Hepatocyte (in vitro differentiated cells): ENCODE data around the gene LGR5. TPM values are rescaled to one million over a fixed set of nuclear protein-coding genes. Genes with fewer than 3 reads are reported as not detected.

Source experiments
- DNase-seq: peaks from one replicate; pipeline ENCODE4 v3.0.0-alpha.2; 2016; ENCODE audit warnings: low spot score
- H2AFZ ChIP-seq: fragments of 200-600 bp; sonication (generic); 2 replicates; pipeline ENCODE4 v1.6.0; 2016; ENCODE audit warnings: antibody characterized with exemption, mild to moderate bottlenecking
- H3K27ac ChIP-seq: fragments of 200-600 bp; sonication (generic); 2 replicates; pipeline ENCODE4 v1.5.1; 2016; ENCODE audit warnings: mild to moderate bottlenecking
- H3K27me3 ChIP-seq: fragments of 200-600 bp; sonication (generic); 2 replicates; pipeline ENCODE4 v1.6.1; 2016
- H3K36me3 ChIP-seq: fragments of 200-600 bp; sonication (generic); replicated peaks from 2 replicates; pipeline ENCODE4 v1.5.1; 2016; ENCODE audit warnings: low read depth; ENCODE audit not compliant: insufficient read depth
- H3K4me1 ChIP-seq: fragments of 200-600 bp; sonication (generic); 2 replicates; pipeline ENCODE4 v1.5.1; 2016; ENCODE audit warnings: mild to moderate bottlenecking, moderate library complexity; ENCODE audit not compliant: insufficient read depth
- H3K4me2 ChIP-seq: fragments of 200-600 bp; sonication (generic); 2 replicates; pipeline ENCODE4 v1.6.0; 2016
- H3K4me3 ChIP-seq: fragments of 200-600 bp; sonication (generic); 2 replicates; pipeline ENCODE4 v1.5.1; 2016; ENCODE audit warnings: mild to moderate bottlenecking
- H3K79me2 ChIP-seq: fragments of 200-600 bp; sonication (generic); 2 replicates; pipeline ENCODE4 v1.6.0; 2017; ENCODE audit warnings: mild to moderate bottlenecking
- H3K9me2 ChIP-seq: fragments of 200-600 bp; sonication (generic); replicated peaks from 2 replicates; pipeline ENCODE4 v1.6.0; 2017; ENCODE audit warnings: mild to moderate bottlenecking; ENCODE audit not compliant: insufficient read depth
- H3K9me3 ChIP-seq: fragments of 200-600 bp; sonication (generic); 2 replicates; pipeline ENCODE4 v1.5.1; 2016; ENCODE audit warnings: low read depth, mild to moderate bottlenecking
- H4K20me1 ChIP-seq: fragments of 200-600 bp; sonication (generic); 2 replicates; pipeline ENCODE4 v1.6.0; 2016; ENCODE audit warnings: mild to moderate bottlenecking; ENCODE audit not compliant: insufficient read depth, poor library complexity, severe bottlenecking
- EZH2 ChIP-seq: fragments of 200-600 bp; sonication (generic); IDR thresholded peaks from 2 replicates; pipeline ENCODE4 v1.6.1; 2016; ENCODE audit warnings: antibody characterized with exemption, mild to moderate bottlenecking, borderline replicate concordance
- EZH2phosphoT487 ChIP-seq: fragments of 200-600 bp; sonication (generic); IDR thresholded peaks from one replicate; pipeline ENCODE4 v1.6.1; 2018; ENCODE audit warnings: antibody characterized with exemption, mild to moderate bottlenecking, low read depth, moderate library complexity; ENCODE audit not compliant: unreplicated experiment, severe bottlenecking
- WGBS: methylation state at CpG from one replicate; pipeline ENCODE4 v1.1.6; 2016; ENCODE audit warnings: low lambda C conversion rate; ENCODE audit errors: missing lambda C conversion rate; 5-methylcytosine and 5-hydroxymethylcytosine counted together
- polyA plus RNA-seq: library from polyadenylated mRNA; unstranded; fragments of >200 nt; fragmentation: Nextera tagmentation; extraction: Ambion mirVana; gene quantifications from 2 replicates; pipeline ENCODE4 v1.2.1, GENCODE V29; 2016
- total RNA-seq: library from RNA; depleted of rRNA; stranded (reverse); fragments of >200 nt; gene quantifications from 2 replicates; pipeline ENCODE4 v1.2.3, GENCODE V29; 2014
- TF ChIP-seq, protein P1 (sequence below): fragments of 200-600 bp; sonication (generic); IDR thresholded peaks from 2 replicates; pipeline ENCODE4 v1.5.1; 2016; ENCODE audit warnings: antibody characterized with exemption, mild to moderate bottlenecking; ENCODE audit not compliant: poor library complexity

Gene LGR5
- total and polyA plus RNA-seq, 2 experiments from 2014 or later: 4.4 to 5.7 TPM

DNA sequence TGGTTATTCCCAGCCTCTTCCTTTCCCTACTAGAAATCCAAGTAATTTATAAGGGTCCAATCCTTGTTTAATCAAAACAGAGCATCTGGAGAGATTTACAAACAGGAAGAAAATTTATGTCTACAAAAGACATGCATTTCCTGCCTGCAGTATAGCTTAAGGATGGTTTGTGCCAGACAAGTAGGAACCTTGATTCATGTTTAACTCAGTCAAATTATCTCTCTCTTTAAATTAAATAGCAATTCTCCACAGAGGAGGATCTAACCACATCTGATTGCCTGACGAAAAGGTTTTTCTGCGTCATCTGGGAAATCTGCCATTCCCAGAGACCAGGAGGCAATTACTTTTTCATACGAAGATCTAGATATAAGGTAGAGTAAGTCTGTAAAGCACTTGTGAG lies 118.8 kb downstream of the LGR5 start:
- no peak overlapping the region for H3K4me2 ChIP-seq
- no peaks in the 10 kb centered on the region for H4K20me1 ChIP-seq
- H3K9me2 ChIP-seq: no peaks in the 10 kb centered on the region
- DNase-seq: no peak
- H3K4me3 ChIP-seq: no peak overlapping the region
- 41% methylated on average over 3 of the region's 3 CpGs for WGBS
- no peaks in the 10 kb centered on the region for H3K27me3 ChIP-seq
- H3K79me2 ChIP-seq: no peaks in the 10 kb centered on the region
- TF ChIP-seq EZH2: no peak
- TF ChIP-seq, protein P1, sequence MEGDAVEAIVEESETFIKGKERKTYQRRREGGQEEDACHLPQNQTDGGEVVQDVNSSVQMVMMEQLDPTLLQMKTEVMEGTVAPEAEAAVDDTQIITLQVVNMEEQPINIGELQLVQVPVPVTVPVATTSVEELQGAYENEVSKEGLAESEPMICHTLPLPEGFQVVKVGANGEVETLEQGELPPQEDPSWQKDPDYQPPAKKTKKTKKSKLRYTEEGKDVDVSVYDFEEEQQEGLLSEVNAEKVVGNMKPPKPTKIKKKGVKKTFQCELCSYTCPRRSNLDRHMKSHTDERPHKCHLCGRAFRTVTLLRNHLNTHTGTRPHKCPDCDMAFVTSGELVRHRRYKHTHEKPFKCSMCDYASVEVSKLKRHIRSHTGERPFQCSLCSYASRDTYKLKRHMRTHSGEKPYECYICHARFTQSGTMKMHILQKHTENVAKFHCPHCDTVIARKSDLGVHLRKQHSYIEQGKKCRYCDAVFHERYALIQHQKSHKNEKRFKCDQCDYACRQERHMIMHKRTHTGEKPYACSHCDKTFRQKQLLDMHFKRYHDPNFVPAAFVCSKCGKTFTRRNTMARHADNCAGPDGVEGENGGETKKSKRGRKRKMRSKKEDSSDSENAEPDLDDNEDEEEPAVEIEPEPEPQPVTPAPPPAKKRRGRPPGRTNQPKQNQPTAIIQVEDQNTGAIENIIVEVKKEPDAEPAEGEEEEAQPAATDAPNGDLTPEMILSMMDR: no peak
- no peak for TF ChIP-seq EZH2phosphoT487
- no peaks in the 10 kb centered on the region for H3K4me1 ChIP-seq
- no peak overlapping the region for H3K27ac ChIP-seq
- H3K9me3 ChIP-seq: no peaks in the 10 kb centered on the region
- no peaks in the 10 kb centered on the region for H3K36me3 ChIP-seq
- H2AFZ ChIP-seq: no peak overlapping the region

DNA sequence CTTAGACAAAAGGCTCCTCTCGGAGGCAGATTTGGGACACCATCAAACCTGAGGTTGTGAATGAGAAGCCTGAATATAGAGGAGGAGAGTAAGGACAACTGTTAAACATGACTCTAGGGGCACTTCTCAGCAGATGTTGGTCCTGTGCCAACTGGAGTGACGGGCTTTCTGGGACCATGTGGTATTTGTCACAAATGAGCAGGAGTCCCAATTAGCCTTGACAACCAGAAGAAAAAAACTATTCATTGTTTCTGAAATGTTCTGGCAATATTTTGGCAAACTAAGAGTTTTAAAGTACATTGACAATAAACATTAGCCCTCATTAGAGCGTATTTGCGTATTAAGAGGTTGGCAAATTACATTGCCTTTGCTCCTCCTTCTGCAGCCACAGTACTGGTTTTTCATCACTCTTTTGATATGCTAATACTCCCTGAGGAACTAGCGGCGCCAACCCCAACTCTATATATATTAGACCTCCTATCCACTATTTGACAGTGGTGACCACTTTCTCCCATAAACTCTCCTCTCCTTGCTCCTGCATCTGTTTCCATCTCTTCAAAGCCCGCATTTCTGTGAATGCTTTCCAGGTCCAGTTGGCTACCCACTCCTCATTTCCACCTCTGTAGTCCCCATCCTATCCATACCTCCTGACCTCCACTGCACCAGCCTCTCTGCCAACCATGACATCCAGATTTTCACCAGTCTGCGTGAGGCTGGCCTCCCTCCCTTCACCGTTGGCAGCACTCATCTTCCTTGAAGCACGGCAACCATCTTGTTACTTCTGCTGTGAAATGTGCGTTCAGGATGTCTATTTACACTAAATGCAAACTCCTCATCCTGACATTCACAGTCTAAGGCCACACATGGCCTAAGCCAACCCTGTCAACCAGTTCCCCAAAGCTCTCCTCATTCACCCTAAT lies 123.3 kb downstream of the LGR5 start:
- WGBS: 77% methylated on average over 11 of the region's 11 CpGs
- no peak for DNase-seq
- H2AFZ ChIP-seq: no peak overlapping the region
- no peaks in the 10 kb centered on the region for H3K27me3 ChIP-seq
- no peaks in the 10 kb centered on the region for H3K36me3 ChIP-seq
- no peaks in the 10 kb centered on the region for H4K20me1 ChIP-seq
- H3K4me2 ChIP-seq: no peak overlapping the region
- no peaks in the 10 kb centered on the region for H3K79me2 ChIP-seq
- H3K9me3 ChIP-seq: no peaks in the 10 kb centered on the region
- no peak overlapping the region for H3K4me3 ChIP-seq
- peaks cover 7% of the 10 kb centered on the region for H3K4me1 ChIP-seq
- TF ChIP-seq EZH2phosphoT487: no peak
- TF ChIP-seq, protein P1: no peak
- TF ChIP-seq EZH2: no peak
- H3K27ac ChIP-seq: no peak overlapping the region
- no peaks in the 10 kb centered on the region for H3K9me2 ChIP-seq

DNA sequence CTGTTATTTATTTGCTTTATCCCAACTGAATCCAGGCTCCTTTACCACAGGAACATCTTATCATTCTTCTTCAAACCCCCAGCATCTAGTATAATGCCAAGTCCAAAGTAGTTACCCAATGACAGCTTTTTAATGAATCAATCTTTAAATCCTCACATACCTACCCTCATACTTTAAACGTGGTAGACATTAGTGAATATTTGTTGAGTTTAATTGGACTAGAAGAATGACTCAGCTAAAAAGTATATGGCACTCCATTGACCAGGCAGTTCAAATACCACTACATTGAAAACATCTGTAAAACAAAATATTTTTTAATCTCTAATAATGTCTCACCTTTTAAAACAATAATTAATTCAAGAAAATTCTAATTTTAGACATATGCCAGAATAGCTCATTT lies 125.9 kb downstream of the LGR5 start:
- Histone ChIP-seq H3K4me2 (no peak overlapping the region), H3K36me3 (no peaks in the 10 kb centered on the region), H3K9me3 (no peaks in the 10 kb centered on the region), H4K20me1 (no peaks in the 10 kb centered on the region), H3K4me3 (no peak overlapping the region), H3K4me1 (peaks cover 7% of the 10 kb centered on the region), H3K9me2 (no peaks in the 10 kb centered on the region), H3K27ac (no peak overlapping the region), H3K79me2 (no peaks in the 10 kb centered on the region), H2AFZ (no peak overlapping the region), H3K27me3 (no peaks in the 10 kb centered on the region)
- TF ChIP-seq EZH2phosphoT487: no peak
- no peak for TF ChIP-seq EZH2
- TF ChIP-seq, protein P1: no peak
- 31% methylated on average over 1 of the region's 1 CpG for WGBS
- DNase-seq: no peak
